ENCODE data around the gene PELO. TPM values are rescaled to one million over a fixed set of nuclear protein-coding genes. Genes with fewer than 3 reads are reported as not detected.
"Not testable (repeated sequence)": the region's sequence is repeated elsewhere in the genome, so short reads cannot be mapped to it uniquely, and the experiment has no call there.

PELO gene
- total and polyA plus RNA-seq, 4 donors: 17.7 to 30.4 (median 23.7) TPM

- not testable (repeated sequence) for H3K4me1 ChIP-seq (ENCODE audit: control insufficient read depth, insufficient read depth, low read length); DNase-seq (ENCODE audit: low read depth in 4 of 6, low spot score in 6 of 6); H3K36me3 ChIP-seq (ENCODE audit: control insufficient read depth, insufficient read depth, low read length); H3K27me3 ChIP-seq (ENCODE audit: control insufficient read depth, insufficient read depth, low read length); H3K9me3 ChIP-seq (ENCODE audit: control insufficient read depth, insufficient read depth, low read length); H3K4me3 ChIP-seq (ENCODE audit: low read depth, low read length); H3K27ac ChIP-seq (ENCODE audit: low read depth, low read length)
- WGBS (ENCODE audit: insufficient coverage): no CpG with 5 or more reads among the region's 3 CpGs
These were observed 31.1 kb downstream of the PELO start for GRCh38 chr5:52818807-52819206.

- no peak overlapping the region for H3K27ac ChIP-seq (ENCODE audit: low read depth, low read length)
- no peaks in the 10 kb centered on the region for H3K27me3 ChIP-seq (ENCODE audit: control insufficient read depth, insufficient read depth, low read length)
- no peaks in the 10 kb centered on the region for H3K4me1 ChIP-seq (ENCODE audit: control insufficient read depth, insufficient read depth, low read length)
- H3K9me3 ChIP-seq (ENCODE audit: control insufficient read depth, insufficient read depth, low read length): no peaks in the 10 kb centered on the region
- no peak for DNase-seq (ENCODE audit: low read depth in 4 of 6, low spot score in 6 of 6)
- no peaks in the 10 kb centered on the region for H3K36me3 ChIP-seq (ENCODE audit: control insufficient read depth, insufficient read depth, low read length)
- no peak overlapping the region for H3K4me3 ChIP-seq (ENCODE audit: low read depth, low read length)
- WGBS (ENCODE audit: insufficient coverage): no CpG with 5 or more reads among the region's 1 CpG
These were observed 34.2 kb downstream of the PELO start for GRCh38 chr5:52821901-52822300.

DNA sequence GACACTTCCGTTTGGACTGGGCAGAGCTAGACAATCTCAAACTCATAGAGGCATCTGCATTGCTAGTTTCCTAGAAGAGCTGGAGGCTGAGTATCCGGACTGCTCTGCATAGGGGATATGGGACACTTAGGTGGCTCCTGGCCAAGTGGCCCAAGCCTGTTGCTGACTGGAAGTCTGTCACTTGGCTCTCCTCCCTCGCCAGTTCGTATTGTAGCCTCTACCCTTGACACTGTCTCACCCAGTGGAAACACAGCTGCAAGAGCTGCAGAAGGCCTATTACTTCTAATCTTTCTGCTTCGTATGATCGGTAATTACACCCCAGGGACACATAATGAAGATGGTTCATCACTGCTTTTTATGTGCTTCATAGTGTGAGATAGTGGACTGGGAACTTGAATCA, 34.7 kb downstream of the PELO start:
- H3K36me3 ChIP-seq (ENCODE audit: control insufficient read depth, insufficient read depth, low read length): no peaks in the 10 kb centered on the region
- 55% methylated on average over 3 of the region's 6 CpGs for WGBS (ENCODE audit: insufficient coverage)
- H3K9me3 ChIP-seq (ENCODE audit: control insufficient read depth, insufficient read depth, low read length): no peaks in the 10 kb centered on the region
- H3K4me3 ChIP-seq (ENCODE audit: low read depth, low read length): no peak overlapping the region
- H3K27ac ChIP-seq (ENCODE audit: low read depth, low read length): no peak overlapping the region
- peak in 1 of 6 donors; percentile 39 for DNase-seq (ENCODE audit: low read depth in 4 of 6, low spot score in 6 of 6)
- H3K4me1 ChIP-seq (ENCODE audit: control insufficient read depth, insufficient read depth, low read length): no peaks in the 10 kb centered on the region
- H3K27me3 ChIP-seq (ENCODE audit: control insufficient read depth, insufficient read depth, low read length): no peaks in the 10 kb centered on the region

DNA sequence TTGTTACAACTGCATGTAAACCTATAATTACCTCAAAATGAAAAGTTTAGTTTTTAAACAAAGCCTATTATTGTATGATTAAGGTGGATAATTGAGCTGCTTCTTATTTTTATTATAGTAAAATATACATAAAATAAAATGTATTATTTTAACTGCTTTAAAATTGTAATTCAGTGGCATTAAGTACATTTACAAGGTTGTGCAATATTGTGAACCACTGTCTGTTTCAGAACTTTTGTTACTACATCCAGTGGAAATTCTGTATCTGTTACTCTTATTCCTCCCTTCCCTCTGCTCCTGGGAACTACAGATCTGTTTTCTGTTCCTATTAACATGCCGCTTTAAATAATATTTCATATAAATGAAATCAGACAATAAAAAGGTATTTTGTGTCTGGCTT, 37.1 kb downstream of the PELO start:
- no peak for DNase-seq (ENCODE audit: low read depth in 4 of 6, low spot score in 6 of 6)
- Histone ChIP-seq H3K9me3 (ENCODE audit: control insufficient read depth, insufficient read depth, low read length) (no peaks in the 10 kb centered on the region), H3K4me1 (ENCODE audit: control insufficient read depth, insufficient read depth, low read length) (no peaks in the 10 kb centered on the region), H3K27ac (ENCODE audit: low read depth, low read length) (no peak overlapping the region), H3K4me3 (ENCODE audit: low read depth, low read length) (no peak overlapping the region), H3K27me3 (ENCODE audit: control insufficient read depth, insufficient read depth, low read length) (no peaks in the 10 kb centered on the region), H3K36me3 (ENCODE audit: control insufficient read depth, insufficient read depth, low read length) (no peaks in the 10 kb centered on the region)
- no CpG with 5 or more reads among the region's 1 CpG for WGBS (ENCODE audit: insufficient coverage)

- Histone ChIP-seq H3K4me1 (ENCODE audit: control insufficient read depth, insufficient read depth, low read length) (no peaks in the 10 kb centered on the region), H3K4me3 (ENCODE audit: low read depth, low read length) (no peak overlapping the region), H3K27me3 (ENCODE audit: control insufficient read depth, insufficient read depth, low read length) (no peaks in the 10 kb centered on the region), H3K36me3 (ENCODE audit: control insufficient read depth, insufficient read depth, low read length) (no peaks in the 10 kb centered on the region), H3K27ac (ENCODE audit: low read depth, low read length) (no peak overlapping the region), H3K9me3 (ENCODE audit: control insufficient read depth, insufficient read depth, low read length) (no peaks in the 10 kb centered on the region)
- WGBS (ENCODE audit: insufficient coverage): 100% methylated on average over 1 of the region's 2 CpGs
- DNase-seq (ENCODE audit: low read depth in 4 of 6, low spot score in 6 of 6): no peak
These were observed 38.1 kb downstream of the PELO start for GRCh38 chr5:52825826-52826225.

GRCh38 chr5:52827815-52828214, 40.1 kb downstream of the PELO start:
- Histone ChIP-seq H3K27ac (ENCODE audit: low read depth, low read length) (no peak overlapping the region), H3K4me3 (ENCODE audit: low read depth, low read length) (no peak overlapping the region), H3K36me3 (ENCODE audit: control insufficient read depth, insufficient read depth, low read length) (no peaks in the 10 kb centered on the region), H3K27me3 (ENCODE audit: control insufficient read depth, insufficient read depth, low read length) (no peaks in the 10 kb centered on the region), H3K9me3 (ENCODE audit: control insufficient read depth, insufficient read depth, low read length) (no peaks in the 10 kb centered on the region), H3K4me1 (ENCODE audit: control insufficient read depth, insufficient read depth, low read length) (no peaks in the 10 kb centered on the region)
- DNase-seq (ENCODE audit: low read depth in 4 of 6, low spot score in 6 of 6): no peak
- WGBS (ENCODE audit: insufficient coverage): no CpG with 5 or more reads among the region's 1 CpG

- no peaks in the 10 kb centered on the region for H3K4me1 ChIP-seq (ENCODE audit: control insufficient read depth, insufficient read depth, low read length)
- H3K27me3 ChIP-seq (ENCODE audit: control insufficient read depth, insufficient read depth, low read length): no peaks in the 10 kb centered on the region
- no peaks in the 10 kb centered on the region for H3K9me3 ChIP-seq (ENCODE audit: control insufficient read depth, insufficient read depth, low read length)
- no peak for DNase-seq (ENCODE audit: low read depth in 4 of 6, low spot score in 6 of 6)
- peak overlapping the region; percentile 43 for H3K27ac ChIP-seq (ENCODE audit: low read depth, low read length)
- no peaks in the 10 kb centered on the region for H3K36me3 ChIP-seq (ENCODE audit: control insufficient read depth, insufficient read depth, low read length)
- H3K4me3 ChIP-seq (ENCODE audit: low read depth, low read length): no peak overlapping the region
These were observed 41.9 kb downstream of the PELO start for GRCh38 chr5:52829664-52830063.

DNA sequence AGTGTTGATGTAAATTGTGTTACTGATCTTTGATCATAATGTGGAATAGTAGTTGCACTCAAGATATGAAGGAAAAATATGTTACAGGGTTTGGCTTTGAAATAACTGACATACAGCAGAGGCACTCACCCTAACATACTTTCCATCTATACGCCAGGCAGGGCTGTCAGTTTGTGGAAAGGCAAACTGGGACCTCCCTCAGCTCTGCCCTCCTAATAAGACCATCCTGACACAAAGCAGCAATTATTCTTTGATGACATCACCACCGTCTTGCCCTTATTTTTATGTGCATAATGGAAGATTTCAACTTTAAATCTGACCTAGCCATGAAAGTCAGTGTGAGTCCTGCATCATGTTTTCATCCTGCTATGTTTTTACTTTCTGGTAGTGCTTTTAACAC, 42.9 kb downstream of the PELO start:
- Histone ChIP-seq H3K4me1 (ENCODE audit: control insufficient read depth, insufficient read depth, low read length) (no peaks in the 10 kb centered on the region), H3K27me3 (ENCODE audit: control insufficient read depth, insufficient read depth, low read length) (no peaks in the 10 kb centered on the region), H3K4me3 (ENCODE audit: low read depth, low read length) (no peak overlapping the region), H3K27ac (ENCODE audit: low read depth, low read length) (peak overlapping the region; percentile 37), H3K9me3 (ENCODE audit: control insufficient read depth, insufficient read depth, low read length) (no peaks in the 10 kb centered on the region), H3K36me3 (ENCODE audit: control insufficient read depth, insufficient read depth, low read length) (no peaks in the 10 kb centered on the region)
- 60% methylated on average over 1 of the region's 2 CpGs for WGBS (ENCODE audit: insufficient coverage)
- DNase-seq (ENCODE audit: low read depth in 4 of 6, low spot score in 6 of 6): no peak

GRCh38 chr5:52831786-52832511, 44.2 kb downstream of the PELO start:
- H3K27me3 ChIP-seq (ENCODE audit: control insufficient read depth, insufficient read depth, low read length): no peaks in the 10 kb centered on the region
- no peak overlapping the region for H3K27ac ChIP-seq (ENCODE audit: low read depth, low read length)
- no peak for DNase-seq (ENCODE audit: low read depth in 4 of 6, low spot score in 6 of 6)
- H3K4me3 ChIP-seq (ENCODE audit: low read depth, low read length): no peak overlapping the region
- no peaks in the 10 kb centered on the region for H3K9me3 ChIP-seq (ENCODE audit: control insufficient read depth, insufficient read depth, low read length)
- H3K36me3 ChIP-seq (ENCODE audit: control insufficient read depth, insufficient read depth, low read length): no peaks in the 10 kb centered on the region
- H3K4me1 ChIP-seq (ENCODE audit: control insufficient read depth, insufficient read depth, low read length): no peaks in the 10 kb centered on the region
- 100% methylated on average over 2 of the region's 2 CpGs for WGBS (ENCODE audit: insufficient coverage)

GRCh38 chr5:52834320-52834719, 46.6 kb downstream of the PELO start:
- WGBS (ENCODE audit: insufficient coverage): 94% methylated on average over 2 of the region's 2 CpGs
- no peaks in the 10 kb centered on the region for H3K4me1 ChIP-seq (ENCODE audit: control insufficient read depth, insufficient read depth, low read length)
- no peaks in the 10 kb centered on the region for H3K27me3 ChIP-seq (ENCODE audit: control insufficient read depth, insufficient read depth, low read length)
- no peaks in the 10 kb centered on the region for H3K36me3 ChIP-seq (ENCODE audit: control insufficient read depth, insufficient read depth, low read length)
- no peak for DNase-seq (ENCODE audit: low read depth in 4 of 6, low spot score in 6 of 6)
- no peak overlapping the region for H3K27ac ChIP-seq (ENCODE audit: low read depth, low read length)
- H3K9me3 ChIP-seq (ENCODE audit: control insufficient read depth, insufficient read depth, low read length): no peaks in the 10 kb centered on the region
- H3K4me3 ChIP-seq (ENCODE audit: low read depth, low read length): no peak overlapping the region
